ENCODE results near the gene PRRX2. TPM values are rescaled to one million over a fixed set of nuclear protein-coding genes. Genes with fewer than 3 reads are reported as not detected.

Gene PRRX2
- total and polyA plus RNA-seq, 9 of the 15 experiments (the other 6 are each of a cell fraction or from before 2014, with no cell fraction given), result 0.21 TPM; not detected in 8

DNA sequence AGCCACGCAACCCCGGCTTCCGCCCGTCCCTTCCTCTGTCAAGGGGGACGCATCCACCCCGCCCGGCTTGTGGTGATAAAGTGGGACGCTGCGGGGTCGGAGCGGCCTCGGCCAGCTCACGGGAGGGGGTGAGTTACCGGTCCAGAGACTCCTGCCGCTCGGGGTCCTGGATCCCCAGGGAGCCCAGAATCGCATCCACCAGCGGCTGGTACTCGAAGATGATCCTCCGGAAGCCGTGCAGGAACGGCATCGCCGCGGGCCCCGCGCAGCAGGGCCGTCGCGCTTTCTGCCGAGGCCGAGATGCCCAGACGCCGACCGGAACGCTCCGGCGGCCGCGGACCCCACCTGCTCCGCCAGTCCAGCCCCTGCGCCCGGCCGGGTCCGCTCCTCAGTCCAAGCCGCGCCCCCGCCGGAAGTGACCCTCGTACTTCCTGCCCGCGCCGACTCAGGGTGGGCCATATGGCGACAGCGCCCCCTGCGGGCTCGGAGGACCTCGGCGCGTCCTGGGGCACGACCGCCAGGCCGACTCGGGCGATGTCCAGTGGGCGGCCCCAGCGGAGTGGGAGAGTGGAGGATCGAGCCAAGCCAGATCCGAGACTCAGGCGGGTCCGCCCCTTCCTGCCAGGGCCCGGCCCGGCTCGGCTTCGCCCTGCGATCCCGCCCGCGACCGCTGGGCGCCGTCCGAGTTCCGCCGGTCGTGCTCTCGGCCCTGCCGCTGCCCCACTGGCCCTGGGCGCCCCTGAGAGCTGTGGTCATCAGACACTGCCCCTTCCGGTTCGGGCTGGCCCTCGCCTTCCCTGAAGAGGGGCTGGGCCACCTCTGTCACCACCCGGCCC, 23.5 kb upstream of the PRRX2 start, which contains the start of gene ASB6 (continued):
- TF ChIP-seq, protein P1, sequence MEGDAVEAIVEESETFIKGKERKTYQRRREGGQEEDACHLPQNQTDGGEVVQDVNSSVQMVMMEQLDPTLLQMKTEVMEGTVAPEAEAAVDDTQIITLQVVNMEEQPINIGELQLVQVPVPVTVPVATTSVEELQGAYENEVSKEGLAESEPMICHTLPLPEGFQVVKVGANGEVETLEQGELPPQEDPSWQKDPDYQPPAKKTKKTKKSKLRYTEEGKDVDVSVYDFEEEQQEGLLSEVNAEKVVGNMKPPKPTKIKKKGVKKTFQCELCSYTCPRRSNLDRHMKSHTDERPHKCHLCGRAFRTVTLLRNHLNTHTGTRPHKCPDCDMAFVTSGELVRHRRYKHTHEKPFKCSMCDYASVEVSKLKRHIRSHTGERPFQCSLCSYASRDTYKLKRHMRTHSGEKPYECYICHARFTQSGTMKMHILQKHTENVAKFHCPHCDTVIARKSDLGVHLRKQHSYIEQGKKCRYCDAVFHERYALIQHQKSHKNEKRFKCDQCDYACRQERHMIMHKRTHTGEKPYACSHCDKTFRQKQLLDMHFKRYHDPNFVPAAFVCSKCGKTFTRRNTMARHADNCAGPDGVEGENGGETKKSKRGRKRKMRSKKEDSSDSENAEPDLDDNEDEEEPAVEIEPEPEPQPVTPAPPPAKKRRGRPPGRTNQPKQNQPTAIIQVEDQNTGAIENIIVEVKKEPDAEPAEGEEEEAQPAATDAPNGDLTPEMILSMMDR (IDR thresholded peaks at IDR 0.05 in 2 of 3, conservative IDR thresholded peaks at IDR 0.05 in 1 of 3; ENCODE audit: insufficient read depth in 2 of 3, low read depth in 1 of 3, low read length in 3 of 3), result peak; percentile 92 to 98 (median 98)
- TF ChIP-seq PHB2 (IDR thresholded peaks at IDR 0.05; ENCODE audit: low read depth), result no peak
- peak; percentile 77 for TF ChIP-seq RBFOX2 (IDR thresholded peaks at IDR 0.05; ENCODE audit: low read depth, low read length)
- no peak for TF ChIP-seq HSF4 (CRISPR knock-in tag; IDR thresholded peaks at IDR 0.05; ENCODE audit: borderline replicate concordance)
- TF ChIP-seq CEBPB (tag; IDR thresholded peaks at IDR 0.05), result no peak
- TF ChIP-seq ATF7 (IDR thresholded peaks at IDR 0.05), result peak; percentile 87
- TF ChIP-seq GABPB1 (CRISPR knock-in tag; IDR thresholded peaks at IDR 0.05), result peak; percentile 99
- TF ChIP-seq MCM5 (IDR thresholded peaks at IDR 0.05; ENCODE audit: low read depth), result no peak
- TF ChIP-seq, protein P2, sequence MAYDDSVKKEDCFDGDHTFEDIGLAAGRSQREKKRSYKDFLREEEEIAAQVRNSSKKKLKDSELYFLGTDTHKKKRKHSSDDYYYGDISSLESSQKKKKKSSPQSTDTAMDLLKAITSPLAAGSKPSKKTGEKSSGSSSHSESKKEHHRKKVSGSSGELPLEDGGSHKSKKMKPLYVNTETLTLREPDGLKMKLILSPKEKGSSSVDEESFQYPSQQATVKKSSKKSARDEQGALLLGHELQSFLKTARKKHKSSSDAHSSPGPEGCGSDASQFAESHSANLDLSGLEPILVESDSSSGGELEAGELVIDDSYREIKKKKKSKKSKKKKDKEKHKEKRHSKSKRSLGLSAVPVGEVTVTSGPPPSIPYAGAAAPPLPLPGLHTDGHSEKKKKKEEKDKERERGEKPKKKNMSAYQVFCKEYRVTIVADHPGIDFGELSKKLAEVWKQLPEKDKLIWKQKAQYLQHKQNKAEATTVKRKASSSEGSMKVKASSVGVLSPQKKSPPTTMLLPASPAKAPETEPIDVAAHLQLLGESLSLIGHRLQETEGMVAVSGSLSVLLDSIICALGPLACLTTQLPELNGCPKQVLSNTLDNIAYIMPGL (CRISPR knock-in tag; IDR thresholded peaks at IDR 0.05), result peak; percentile 93; the same call in 1 of the 2 replicates
- no peak for TF ChIP-seq ZNF764 (CRISPR knock-in tag; IDR thresholded peaks at IDR 0.05; ENCODE audit: low read depth)
- TF ChIP-seq ZNF696 (CRISPR knock-in tag; conservative IDR thresholded peaks at IDR 0.05), result no peak
- no peak for TF ChIP-seq POLR3A (IDR thresholded peaks at IDR 0.05; ENCODE audit: borderline replicate concordance, extremely low read depth, insufficient read depth, insufficient read length)
- TF ChIP-seq TGIF2 (CRISPR knock-in tag; IDR thresholded peaks at IDR 0.05), result peak; percentile 85; the same call in 1 of the 2 replicates
- TF ChIP-seq, protein P3, sequence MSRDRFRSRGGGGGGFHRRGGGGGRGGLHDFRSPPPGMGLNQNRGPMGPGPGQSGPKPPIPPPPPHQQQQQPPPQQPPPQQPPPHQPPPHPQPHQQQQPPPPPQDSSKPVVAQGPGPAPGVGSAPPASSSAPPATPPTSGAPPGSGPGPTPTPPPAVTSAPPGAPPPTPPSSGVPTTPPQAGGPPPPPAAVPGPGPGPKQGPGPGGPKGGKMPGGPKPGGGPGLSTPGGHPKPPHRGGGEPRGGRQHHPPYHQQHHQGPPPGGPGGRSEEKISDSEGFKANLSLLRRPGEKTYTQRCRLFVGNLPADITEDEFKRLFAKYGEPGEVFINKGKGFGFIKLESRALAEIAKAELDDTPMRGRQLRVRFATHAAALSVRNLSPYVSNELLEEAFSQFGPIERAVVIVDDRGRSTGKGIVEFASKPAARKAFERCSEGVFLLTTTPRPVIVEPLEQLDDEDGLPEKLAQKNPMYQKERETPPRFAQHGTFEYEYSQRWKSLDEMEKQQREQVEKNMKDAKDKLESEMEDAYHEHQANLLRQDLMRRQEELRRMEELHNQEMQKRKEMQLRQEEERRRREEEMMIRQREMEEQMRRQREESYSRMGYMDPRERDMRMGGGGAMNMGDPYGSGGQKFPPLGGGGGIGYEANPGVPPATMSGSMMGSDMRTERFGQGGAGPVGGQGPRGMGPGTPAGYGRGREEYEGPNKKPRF (IDR thresholded peaks at IDR 0.05; ENCODE audit: low read depth, low read length), result no peak
- no peak for TF ChIP-seq ZNF324 (CRISPR knock-in tag; IDR thresholded peaks at IDR 0.05)
- no peak for TF ChIP-seq WHSC1 (IDR thresholded peaks at IDR 0.05; ENCODE audit: low read length)
- TF ChIP-seq SETDB1 (IDR thresholded peaks at IDR 0.05; ENCODE audit: low read length), result no peak
- no peak for TF ChIP-seq BRD9 (IDR thresholded peaks at IDR 0.05; ENCODE audit: low read depth, partially characterized antibody)
- no peak for TF ChIP-seq ZNF146 (CRISPR knock-in tag; IDR thresholded peaks at IDR 0.05; ENCODE audit: unreplicated experiment)
- TF ChIP-seq PTRF (tag; IDR thresholded peaks at IDR 0.05), result no peak
- TF ChIP-seq, protein P4, sequence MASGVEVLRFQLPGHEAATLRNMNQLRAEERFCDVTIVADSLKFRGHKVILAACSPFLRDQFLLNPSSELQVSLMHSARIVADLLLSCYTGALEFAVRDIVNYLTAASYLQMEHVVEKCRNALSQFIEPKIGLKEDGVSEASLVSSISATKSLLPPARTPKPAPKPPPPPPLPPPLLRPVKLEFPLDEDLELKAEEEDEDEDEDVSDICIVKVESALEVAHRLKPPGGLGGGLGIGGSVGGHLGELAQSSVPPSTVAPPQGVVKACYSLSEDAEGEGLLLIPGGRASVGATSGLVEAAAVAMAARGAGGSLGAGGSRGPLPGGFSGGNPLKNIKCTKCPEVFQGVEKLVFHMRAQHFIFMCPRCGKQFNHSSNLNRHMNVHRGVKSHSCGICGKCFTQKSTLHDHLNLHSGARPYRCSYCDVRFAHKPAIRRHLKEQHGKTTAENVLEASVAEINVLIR (CRISPR knock-in tag; IDR thresholded peaks at IDR 0.05), result 0 out of 2 replicates have a peak, but pooled peaks have one; percentile 27
- no peak for TF ChIP-seq RBM14 (IDR thresholded peaks at IDR 0.05; ENCODE audit: borderline replicate concordance, insufficient read depth, low read depth, low read length)

All from K562 (cell line).